Measurements from ENCODE around the gene PRCC. TPM values are rescaled to one million over a fixed set of nuclear protein-coding genes. Genes with fewer than 3 reads are reported as not detected.

PRCC gene
- 61.1 and 61.2 TPM in 2 replicates for total RNA-seq (2014; rRNA removed; shearing (Covaris generic))

DNA sequence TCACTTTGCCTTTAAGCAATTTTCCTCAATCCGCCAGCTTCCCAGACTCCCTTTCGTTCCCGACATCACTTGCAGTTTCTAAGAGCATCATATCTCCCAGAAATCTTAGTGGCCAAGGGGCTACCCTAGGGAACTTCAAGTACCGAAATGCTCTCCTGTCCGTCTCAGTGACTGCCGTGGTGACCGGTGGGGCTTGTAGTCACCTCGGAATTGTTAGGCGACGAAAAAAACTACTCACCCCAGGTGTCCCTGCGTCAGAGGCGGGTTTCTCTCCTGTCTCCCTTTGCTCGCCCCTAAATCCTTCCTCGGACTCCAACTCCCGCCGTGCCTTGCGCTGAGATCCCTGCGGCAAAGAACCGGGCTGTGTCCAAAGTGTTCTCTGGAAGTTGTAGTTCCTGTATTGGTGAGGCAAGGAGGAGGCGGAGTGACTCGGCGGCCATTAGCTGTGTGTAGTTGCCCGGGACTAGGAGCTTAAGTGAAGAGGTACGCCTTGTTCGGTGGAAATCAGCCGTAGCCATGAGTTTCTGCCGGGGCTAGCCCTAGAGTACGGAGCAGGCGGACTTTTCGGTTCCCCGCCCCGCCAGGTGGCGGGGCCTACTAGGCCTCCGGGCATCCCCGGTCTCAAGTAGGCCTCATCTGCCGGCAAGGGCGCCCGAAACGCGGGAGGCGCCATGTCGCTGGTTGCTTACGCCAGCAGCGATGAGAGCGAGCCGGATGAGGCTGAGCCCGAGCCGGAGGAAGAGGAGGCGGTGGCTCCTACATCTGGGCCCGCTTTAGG is at the start of gene PRCC:
Gene PRCC (plus strand): TSS at position 435 of the 778 bp plus-strand sequence. CDS start 237 bp downstream, at position 672.
- DNase-seq (ENCODE audit: low spot score), result peak; percentile 98

DNA sequence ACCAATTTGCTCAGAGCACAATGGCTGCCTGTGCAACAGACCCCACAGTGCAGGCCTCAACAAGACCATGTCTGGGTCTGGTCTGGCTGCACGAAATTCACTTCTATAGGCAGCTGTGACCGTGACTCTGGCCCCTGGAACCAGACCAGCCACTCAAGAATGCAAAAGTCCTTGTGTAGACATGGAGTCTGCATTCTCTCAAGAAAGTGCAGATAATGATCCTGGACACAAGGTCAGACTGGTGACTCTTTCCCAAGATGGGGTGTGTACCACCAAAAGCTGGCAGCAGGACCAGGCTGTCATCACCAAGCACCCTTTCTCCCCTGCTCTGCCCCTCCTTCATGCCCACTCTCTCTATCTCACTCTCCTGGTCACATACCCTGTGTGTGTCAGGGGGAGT is 46.2 kb upstream of the PRCC start:
- DNase-seq (ENCODE audit: low spot score), result no peak

DNA sequence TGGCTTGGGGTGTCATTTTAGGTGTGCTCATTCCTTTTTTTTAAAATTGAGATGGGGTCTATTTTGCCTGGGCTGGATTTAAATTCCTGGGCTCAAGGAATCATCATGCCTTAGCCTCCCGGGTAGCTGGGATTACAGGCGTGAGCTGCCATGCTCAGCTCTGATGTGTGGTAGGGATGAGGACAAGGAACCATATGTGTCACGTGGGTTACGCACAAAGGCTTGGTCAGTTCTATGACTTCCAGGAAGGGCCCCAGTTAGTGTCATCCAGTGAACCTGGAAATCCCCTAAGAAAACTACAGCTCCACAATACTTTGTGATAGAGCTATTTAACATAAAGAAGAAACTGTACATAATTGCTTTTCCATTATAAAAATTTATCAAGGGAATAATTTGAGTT is 45.8 kb upstream of the PRCC start:
- no peak for DNase-seq (ENCODE audit: low spot score)

- DNase-seq (ENCODE audit: low spot score), result peak; percentile 98
Measured at GRCh38 chr1:156725683-156726280, 41.6 kb upstream of the PRCC start.

- peak; percentile 88 for DNase-seq (ENCODE audit: low spot score)
Measured at GRCh38 chr1:156726549-156727226, 40.6 kb upstream of the PRCC start.

DNA sequence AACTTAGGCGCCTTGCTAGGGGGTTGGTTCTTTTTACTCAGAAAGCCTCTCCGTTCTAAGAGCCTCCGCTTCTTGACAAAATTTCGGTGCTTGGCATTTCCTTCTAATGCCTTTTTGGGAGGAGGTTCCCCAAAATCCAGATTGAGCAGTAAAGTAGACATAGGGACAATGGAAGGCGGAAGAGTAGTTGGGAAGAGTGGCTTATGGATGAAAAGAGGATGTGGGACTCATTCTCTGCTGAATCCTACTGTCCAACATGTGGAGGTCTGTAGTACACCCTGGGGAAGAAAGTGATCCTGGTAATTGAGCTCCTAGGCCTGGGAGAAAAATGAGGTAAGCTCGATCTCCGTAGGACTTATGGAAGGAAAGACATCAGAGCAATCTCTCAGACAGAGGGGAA is 39.8 kb upstream of the PRCC start:
- DNase-seq (ENCODE audit: low spot score), result no peak

DNA sequence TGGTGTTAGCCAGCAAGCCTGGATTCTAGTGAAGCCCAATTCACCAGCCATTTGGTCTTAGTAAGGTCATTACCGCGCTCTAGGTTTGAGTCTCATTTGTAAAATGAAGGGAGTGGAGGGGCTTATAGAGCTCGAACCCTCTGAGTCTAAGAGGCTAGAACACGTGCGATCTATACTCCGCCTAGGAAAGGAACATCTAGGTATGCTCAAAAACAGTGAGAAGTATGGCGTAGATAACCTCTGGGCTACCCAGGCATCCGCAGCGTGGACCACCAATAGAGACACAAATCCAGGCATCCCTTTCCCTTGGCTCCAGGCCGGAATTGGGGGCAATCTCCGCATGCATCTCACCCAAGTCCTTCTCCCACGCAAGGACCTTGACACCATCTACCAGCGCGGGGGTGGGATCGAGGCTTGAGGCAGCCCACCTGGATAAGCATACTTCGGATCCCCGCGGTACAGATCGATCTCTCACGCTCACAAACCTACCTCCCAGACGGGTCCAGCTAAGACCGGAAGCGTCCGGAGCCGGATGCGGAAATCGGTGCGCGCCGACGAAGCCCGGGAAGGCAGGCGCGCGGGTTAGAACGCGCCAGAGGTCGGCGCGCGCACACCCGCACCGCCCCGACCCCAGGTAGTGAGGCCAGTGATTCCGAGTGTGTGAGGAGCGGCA is 39.3 kb upstream of the PRCC start, which contains the start of gene METTL25B:
Gene METTL25B (plus strand): TSS at position 544 of the 673 bp plus-strand sequence. CDS start 636 bp downstream, outside the sequence.
- DNase-seq (ENCODE audit: low spot score), result peak; percentile 86

DNA sequence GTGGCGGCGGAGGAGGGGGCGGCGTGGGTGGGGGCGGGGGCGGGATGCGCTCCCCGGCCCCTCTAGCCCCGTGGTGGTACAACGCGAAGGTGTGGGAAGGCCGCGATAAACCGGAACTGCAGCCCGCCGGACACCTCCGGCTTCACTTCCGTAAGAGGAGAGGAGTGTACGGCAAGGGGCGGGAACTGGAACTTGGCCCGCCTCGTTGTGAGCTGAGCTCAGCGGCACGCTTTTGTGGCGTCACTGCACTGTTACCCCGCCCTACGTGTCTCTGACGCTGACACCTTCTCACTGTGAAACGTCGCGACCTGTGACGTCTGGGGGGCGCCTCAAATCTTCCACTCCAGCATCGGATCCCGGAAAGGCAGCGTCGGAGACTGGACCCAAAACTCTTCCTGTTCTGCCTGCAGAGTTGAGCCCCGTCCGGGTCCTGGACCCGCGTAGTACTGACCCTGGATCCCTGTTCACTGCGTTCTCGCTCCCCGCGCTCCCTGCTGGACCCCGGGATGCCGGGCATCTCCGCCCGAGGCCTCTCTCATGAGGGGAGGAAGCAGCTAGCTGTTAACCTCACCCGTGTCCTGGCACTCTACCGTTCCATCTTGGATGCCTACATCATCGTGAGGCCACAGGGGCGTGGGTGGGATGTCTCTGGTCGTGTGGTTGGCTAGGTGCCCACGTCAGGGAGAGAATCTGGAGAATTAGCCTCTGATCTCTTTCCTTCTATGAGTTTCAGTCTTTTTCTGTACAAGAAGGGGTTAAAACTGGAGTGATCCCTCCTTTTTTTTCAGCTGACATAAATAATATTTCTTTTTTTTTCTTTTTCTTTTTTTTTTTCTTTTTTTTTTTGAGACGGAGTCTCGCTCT is 38.5 kb upstream of the PRCC start, which contains the start of gene ISG20L2:
Gene ISG20L2 (minus strand): TSS at position 168 of the 864 bp plus-strand sequence. CDS start 1,114 bp downstream, outside the sequence.
- DNase-seq (ENCODE audit: low spot score), result peak; percentile 97

DNA sequence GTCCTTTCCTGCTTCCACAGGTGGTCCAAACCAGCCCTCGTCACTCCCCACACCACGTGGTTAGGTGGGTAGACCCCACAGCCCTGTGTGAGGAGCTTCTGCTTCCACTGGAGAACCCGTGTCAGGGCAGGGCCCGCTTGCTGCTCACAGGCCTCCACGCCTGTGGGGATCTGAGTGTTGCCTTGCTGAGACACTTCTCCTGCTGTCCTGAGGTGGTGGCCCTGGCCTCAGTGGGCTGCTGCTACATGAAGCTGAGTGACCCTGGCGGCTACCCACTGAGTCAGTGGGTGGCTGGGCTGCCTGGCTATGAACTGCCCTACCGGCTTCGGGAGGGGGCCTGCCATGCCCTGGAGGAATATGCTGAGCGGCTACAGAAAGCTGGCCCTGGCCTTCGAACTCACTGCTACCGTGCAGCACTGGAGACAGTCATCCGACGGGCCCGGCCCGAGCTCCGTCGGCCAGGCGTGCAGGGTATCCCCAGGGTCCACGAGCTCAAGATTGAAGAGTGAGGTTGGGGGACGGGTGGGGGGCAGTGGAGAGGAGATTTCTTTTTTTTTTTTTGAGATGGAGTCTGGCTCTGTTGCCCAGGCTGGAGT is 33.2 kb upstream of the PRCC start:
- DNase-seq (ENCODE audit: low spot score), result no peak

DNA sequence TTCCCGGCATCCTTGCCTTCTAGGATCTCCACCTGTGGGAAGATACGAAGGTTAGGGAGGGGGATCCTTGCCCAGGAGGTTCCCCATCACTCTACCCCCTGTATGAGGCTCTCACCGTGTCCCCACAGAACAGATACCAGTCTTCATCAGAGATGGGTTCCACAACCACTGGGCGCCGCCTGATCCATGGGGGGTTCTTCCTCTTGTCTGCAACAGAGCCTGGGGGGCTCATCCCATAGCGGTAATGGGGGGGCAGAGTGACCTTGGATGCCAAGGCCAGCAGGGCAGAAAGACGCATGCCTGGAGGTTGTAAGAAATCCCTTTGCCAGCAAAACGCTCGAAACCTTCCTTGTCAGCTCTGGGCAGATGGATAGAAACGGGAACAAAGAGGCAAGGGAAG is 28.9 kb upstream of the PRCC start:
- DNase-seq (ENCODE audit: low spot score), result no peak

DNA sequence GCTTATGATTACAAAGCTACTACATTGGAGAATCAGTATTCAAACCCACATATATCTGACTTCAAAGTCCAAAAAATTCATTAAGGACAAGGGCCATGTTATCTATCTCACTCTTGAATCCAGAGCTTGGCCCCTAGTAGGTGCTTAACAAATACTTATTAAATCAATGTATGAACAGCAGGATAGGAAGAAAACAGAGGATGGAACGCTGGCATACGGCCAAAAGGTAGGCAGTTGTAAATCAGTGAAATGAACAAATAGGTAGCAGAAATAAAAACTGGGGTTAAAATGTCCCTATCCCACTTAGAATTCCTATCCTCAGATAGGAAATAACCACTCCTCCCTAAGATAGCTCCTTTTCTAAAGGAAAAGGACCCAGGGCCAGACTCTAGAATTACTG is 28.4 kb upstream of the PRCC start:
- no peak for DNase-seq (ENCODE audit: low spot score)

- DNase-seq (ENCODE audit: low spot score), result peak; percentile 41
Measured at GRCh38 chr1:156740237-156740740, 27.0 kb upstream of the PRCC start.

- DNase-seq (ENCODE audit: low spot score), result peak; percentile 98
Measured at GRCh38 chr1:156740741-156741480, 26.4 kb upstream of the PRCC start, which contains the start of gene MRPL24. TSS of gene MRPL24 (minus strand) at chr1:156741088. CDS start at chr1:156738704, 2,384 bp downstream.

DNA sequence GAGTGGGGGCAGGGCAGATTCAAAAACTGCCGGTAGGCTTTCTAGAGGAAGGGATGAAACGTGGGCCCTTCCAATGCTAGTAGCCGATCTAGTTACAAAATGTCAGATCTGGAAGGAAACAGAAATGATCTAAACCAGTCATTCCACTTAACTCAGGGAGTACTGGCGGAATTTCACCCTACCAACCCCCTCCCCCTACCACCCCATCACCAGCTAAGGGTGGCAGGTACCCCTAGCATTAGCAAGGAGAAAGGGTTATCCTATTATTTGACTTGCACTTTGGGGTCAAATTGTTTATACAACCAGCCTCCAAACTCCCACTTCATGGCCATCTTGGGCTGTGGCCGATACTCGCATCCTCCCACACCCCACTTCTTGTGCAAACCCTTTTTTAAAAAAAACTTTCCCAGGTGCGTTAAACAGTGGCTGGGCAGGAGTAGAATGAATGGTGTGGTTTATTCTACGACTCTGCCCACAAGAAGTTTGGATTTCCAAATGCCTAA is 25.8 kb upstream of the PRCC start:
- DNase-seq (ENCODE audit: low spot score), result no peak

DNA sequence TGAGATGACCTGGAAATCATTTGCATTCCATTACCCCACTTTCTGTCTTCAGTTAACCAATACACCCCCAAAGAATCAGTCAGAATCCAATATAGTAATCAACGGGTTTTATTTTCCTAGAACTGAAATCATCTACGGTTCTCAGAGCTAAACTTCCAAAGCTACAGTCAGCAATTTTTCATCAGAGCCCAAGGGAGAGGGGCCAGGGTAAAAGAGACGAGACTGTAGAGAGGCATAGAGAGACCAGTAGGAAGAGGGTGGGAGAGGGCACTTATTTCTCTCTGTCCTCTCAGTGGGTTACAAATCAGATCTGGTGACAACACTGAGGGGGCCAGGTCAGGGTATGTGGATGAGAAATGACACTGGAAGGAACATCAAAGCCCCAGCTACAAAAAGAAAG is 25.3 kb upstream of the PRCC start:
- DNase-seq (ENCODE audit: low spot score), result no peak

DNA sequence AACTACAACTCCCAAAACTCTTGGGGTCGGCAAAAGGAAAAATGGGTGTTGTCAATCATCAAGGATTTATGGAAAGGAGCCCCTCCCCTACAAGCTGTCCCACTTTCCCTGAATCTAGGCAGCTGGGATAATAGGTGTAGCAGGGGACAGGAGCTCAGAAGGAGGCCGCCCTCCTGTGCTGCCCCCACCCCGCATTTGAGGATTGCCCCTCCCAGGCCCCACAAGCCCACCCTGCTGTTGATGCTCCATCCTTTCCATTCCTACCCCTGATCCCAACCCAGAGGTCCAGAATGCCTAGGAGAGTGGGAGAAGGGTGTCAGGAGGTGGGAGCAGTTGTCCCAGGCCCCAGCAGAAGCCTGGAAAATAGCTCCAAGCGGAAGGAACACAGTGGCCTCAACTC is 24.5 kb upstream of the PRCC start:
- no peak for DNase-seq (ENCODE audit: low spot score)

DNA sequence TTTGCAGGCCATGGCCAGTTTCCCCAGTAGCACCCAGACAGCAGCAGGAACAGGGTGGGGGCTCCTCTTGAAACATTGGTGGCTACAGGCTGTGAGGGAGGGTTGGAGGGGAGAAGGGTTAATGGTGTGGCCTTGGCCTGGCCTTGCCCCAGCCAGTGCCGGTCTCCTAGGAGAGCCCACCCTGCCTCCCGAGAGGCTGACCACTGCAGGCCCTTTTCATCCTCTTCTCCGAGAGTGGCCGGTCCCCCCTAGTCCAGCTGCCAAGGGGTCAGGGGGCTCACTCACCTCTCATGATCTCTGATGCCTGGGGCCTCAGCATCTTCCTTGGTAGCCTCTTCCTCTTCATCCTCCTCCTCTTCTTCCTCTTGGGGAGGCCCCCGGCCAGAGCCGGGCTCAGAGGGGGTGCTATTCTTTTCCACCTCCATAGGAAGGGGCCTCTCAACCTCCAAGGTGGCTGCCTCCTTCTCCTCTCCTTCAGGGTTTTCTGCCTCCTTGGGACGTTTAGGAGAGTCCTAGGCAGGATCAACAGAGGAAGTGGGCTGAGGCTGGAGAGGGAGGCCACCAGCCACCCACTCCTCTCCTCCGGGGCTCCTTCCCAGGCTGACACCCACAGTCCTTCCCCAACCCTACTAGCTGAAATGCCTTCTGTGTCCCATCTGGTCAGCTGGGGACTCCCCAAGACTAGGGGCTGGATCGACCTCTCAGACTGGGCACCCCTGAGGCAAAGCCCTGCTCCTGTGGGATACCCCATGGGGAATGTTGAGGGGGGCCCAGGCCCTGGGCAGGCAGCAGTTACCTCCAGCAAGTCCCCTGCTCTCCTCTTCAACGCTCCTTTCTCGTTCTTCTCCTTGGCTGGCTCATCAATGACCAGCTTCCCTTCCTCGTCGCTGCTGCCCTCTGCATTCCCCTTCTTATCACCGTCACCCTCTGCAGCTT is 23.7 kb upstream of the PRCC start:
- no peak for DNase-seq (ENCODE audit: low spot score)

- no peak for DNase-seq (ENCODE audit: low spot score)
Measured at GRCh38 chr1:156744344-156744743, 23.0 kb upstream of the PRCC start.

Data from HT-29 (cell line).